ENCODE data around the gene ARID3B. TPM values are rescaled to one million over a fixed set of nuclear protein-coding genes. Genes with fewer than 3 reads are reported as not detected.

The ARID3B gene
- total RNA-seq, 1 experiment from 2014 or later = 101 TPM

DNA sequence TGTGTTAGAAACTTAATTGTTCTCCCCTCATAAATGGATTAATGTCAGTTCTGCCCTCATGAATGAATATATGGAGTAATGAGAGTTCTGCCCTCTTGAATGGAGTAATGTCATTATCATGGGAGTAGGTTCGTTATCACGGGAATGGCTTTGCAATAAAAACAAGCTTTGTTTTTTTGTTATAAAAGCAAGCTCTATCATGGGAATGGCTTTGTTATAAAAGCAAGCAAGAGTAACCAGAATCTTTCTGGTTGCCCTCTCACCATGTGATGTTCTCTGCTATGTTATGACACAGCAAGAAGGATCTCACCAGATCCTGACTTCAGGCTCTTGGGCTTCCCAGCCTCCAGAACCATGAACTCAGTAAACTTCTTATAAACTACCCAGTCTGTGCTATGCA is 41.7 kb upstream of the ARID3B start:
- no CpG with 5 or more reads among the region's 2 CpGs for WGBS (ENCODE audit: extremely low coverage, insufficient read length, low lambda C conversion rate)
- Histone ChIP-seq H3K23me2 (ENCODE audit: insufficient read length, low read depth, low read length, poor library complexity, severe bottlenecking) (no peaks in the 10 kb centered on the region), H2BK120ac (ENCODE audit: low read depth, low read length, poor library complexity, severe bottlenecking) (no peak overlapping the region), H2AK5ac (ENCODE audit: insufficient read length, low read length) (no peak overlapping the region), H3K4me2 (ENCODE audit: insufficient read depth, insufficient read length, low read length) (no peak overlapping the region), H4K5ac (ENCODE audit: insufficient read length, low read depth, low read length) (no peak overlapping the region), H3K23ac (ENCODE audit: insufficient read length, low read depth, low read length) (no peak overlapping the region), H2BK15ac (ENCODE audit: low read depth, low read length) (no peak overlapping the region), H3K9me3 (ENCODE audit: control insufficient read depth, low read depth, low read length) (no peaks in the 10 kb centered on the region), H3K27me3 (ENCODE audit: insufficient read depth, low read length) (no peaks in the 10 kb centered on the region), H2BK5ac (ENCODE audit: insufficient read length, low read length) (no peak overlapping the region), H3K56ac (ENCODE audit: insufficient read length, low read depth, low read length) (no peak overlapping the region), H4K91ac (ENCODE audit: insufficient read length, low read depth, low read length) (no peak overlapping the region), H2BK20ac (ENCODE audit: low read depth, low read length, poor library complexity, severe bottlenecking) (no peak overlapping the region), H3K27ac (ENCODE audit: insufficient read length, low read depth, low read length) (no peak overlapping the region), H4K20me1 (ENCODE audit: control insufficient read depth, insufficient read depth, insufficient read length) (no peaks in the 10 kb centered on the region), H3K14ac (ENCODE audit: insufficient read depth, low read length) (no peak overlapping the region), H3K4ac (ENCODE audit: low read depth, low read length) (no peak overlapping the region), H2AFZ (ENCODE audit: low read length) (no peak overlapping the region), H3K9ac (ENCODE audit: extremely low read depth, insufficient read length, low read length) (no peak overlapping the region), H3K4me1 (ENCODE audit: insufficient read depth, low read length) (no peaks in the 10 kb centered on the region), H3K79me1 (ENCODE audit: insufficient read depth, low read depth, low read length, poor library complexity, severe bottlenecking) (no peaks in the 10 kb centered on the region), H2BK12ac (ENCODE audit: insufficient read length, low read depth, low read length) (no peak overlapping the region), H4K8ac (replicated peaks; ENCODE audit: insufficient read length, low read depth, low read length) (no peak overlapping the region), H3T11ph (ENCODE audit: low read length) (no peak overlapping the region), H3K18ac (ENCODE audit: insufficient read length, low read depth, low read length) (no peak overlapping the region), H3K79me2 (ENCODE audit: insufficient read depth, low read length) (no peaks in the 10 kb centered on the region)
- H3K4me1 Mint-ChIP-seq = peaks cover 4 to 7% of the 10 kb centered on the region in 2 experiments; a peak in 2 of 4 replicates
- 0 out of 5 replicates have a peak, but pooled peaks cover 0 to 2% of the 10 kb centered on the region in 2 experiments for H3K9me3 Mint-ChIP-seq
- H3K27ac Mint-ChIP-seq = no peak overlapping the region
- no peak for DNase-seq
- H3K36me3 Mint-ChIP-seq (ENCODE audit: insufficient read depth in 1 of 3, low read depth in 3 of 3) = peaks cover 3 to 8% (median 4%) of the 10 kb centered on the region in 3 experiments; a peak in 5 of 7 replicates
- H3K4me3 Mint-ChIP-seq = no peak overlapping the region
- TF ChIP-seq, protein P1, sequence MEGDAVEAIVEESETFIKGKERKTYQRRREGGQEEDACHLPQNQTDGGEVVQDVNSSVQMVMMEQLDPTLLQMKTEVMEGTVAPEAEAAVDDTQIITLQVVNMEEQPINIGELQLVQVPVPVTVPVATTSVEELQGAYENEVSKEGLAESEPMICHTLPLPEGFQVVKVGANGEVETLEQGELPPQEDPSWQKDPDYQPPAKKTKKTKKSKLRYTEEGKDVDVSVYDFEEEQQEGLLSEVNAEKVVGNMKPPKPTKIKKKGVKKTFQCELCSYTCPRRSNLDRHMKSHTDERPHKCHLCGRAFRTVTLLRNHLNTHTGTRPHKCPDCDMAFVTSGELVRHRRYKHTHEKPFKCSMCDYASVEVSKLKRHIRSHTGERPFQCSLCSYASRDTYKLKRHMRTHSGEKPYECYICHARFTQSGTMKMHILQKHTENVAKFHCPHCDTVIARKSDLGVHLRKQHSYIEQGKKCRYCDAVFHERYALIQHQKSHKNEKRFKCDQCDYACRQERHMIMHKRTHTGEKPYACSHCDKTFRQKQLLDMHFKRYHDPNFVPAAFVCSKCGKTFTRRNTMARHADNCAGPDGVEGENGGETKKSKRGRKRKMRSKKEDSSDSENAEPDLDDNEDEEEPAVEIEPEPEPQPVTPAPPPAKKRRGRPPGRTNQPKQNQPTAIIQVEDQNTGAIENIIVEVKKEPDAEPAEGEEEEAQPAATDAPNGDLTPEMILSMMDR (conservative IDR thresholded peaks at IDR 0.05) = no peak
- no peaks in the 10 kb centered on the region for H3K27me3 Mint-ChIP-seq (ENCODE audit: low read depth)
